H1 (cell line): ENCODE measurements around the gene INPP4B.

Experiments used
- EZH2 ChIP-seq: fragments of 200-600 bp; sonication (generic); IDR thresholded peaks from 2 replicates; pipeline ENCODE4 v1.7.1; 2012; ENCODE audit warnings: low read depth, mild to moderate bottlenecking, moderate library complexity, low read length, inconsistent platforms; ENCODE audit not compliant: severe bottlenecking
- POLR2A ChIP-seq, 2 experiments: IDR thresholded peaks; 1 replicate in 1 of 2; 2 replicates in 1 of 2; pipeline ENCODE4 v1.6.1; 2011; ENCODE audit warnings: low read depth in 2 of 2, low read length in 2 of 2, mild to moderate bottlenecking in 2 of 2; ENCODE audit errors: control extremely low read depth in 1 of 2
- TF ChIP-seq, protein P1 (sequence below), 3 experiments: IDR thresholded peaks; 1 replicate in 2 of 3; 2 replicates in 1 of 3; pipeline versions ENCODE4 v1.5.1 to v1.6.1; 2011; ENCODE audit warnings: low read length in 3 of 3, mild to moderate bottlenecking in 3 of 3, inconsistent platforms in 2 of 3, low read depth in 1 of 3, moderate library complexity in 1 of 3; ENCODE audit not compliant: insufficient read depth in 1 of 3; ENCODE audit errors: control extremely low read depth in 1 of 3

DNA sequence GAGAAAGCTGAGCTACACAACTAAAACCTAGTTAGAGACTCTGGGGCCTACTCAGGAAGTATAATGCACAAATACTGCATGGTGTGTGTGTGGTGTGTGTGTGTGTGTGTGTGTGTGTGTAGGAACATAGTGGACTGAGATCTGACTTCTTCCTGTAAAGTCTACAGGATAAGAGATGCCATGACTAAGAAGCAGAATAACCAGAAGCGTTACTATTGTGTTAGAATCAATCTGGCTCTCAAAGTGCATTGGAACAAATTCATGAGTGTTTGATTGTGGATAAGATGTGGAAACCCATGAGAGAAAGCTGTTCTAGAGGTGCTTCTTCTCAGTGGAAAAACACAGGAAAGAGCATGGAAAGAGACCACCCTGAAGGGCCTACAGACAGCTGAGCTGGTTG is 302.1 kb downstream of the INPP4B start:
- TF ChIP-seq, protein P1, sequence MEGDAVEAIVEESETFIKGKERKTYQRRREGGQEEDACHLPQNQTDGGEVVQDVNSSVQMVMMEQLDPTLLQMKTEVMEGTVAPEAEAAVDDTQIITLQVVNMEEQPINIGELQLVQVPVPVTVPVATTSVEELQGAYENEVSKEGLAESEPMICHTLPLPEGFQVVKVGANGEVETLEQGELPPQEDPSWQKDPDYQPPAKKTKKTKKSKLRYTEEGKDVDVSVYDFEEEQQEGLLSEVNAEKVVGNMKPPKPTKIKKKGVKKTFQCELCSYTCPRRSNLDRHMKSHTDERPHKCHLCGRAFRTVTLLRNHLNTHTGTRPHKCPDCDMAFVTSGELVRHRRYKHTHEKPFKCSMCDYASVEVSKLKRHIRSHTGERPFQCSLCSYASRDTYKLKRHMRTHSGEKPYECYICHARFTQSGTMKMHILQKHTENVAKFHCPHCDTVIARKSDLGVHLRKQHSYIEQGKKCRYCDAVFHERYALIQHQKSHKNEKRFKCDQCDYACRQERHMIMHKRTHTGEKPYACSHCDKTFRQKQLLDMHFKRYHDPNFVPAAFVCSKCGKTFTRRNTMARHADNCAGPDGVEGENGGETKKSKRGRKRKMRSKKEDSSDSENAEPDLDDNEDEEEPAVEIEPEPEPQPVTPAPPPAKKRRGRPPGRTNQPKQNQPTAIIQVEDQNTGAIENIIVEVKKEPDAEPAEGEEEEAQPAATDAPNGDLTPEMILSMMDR (IDR thresholded peaks at IDR 0.05; ENCODE audit: control extremely low read depth in 1 of 3, insufficient read depth in 1 of 3, low read depth in 1 of 3, low read length in 3 of 3), result no peak
- no peak for TF ChIP-seq EZH2
- TF ChIP-seq POLR2A (IDR thresholded peaks at IDR 0.05; ENCODE audit: control extremely low read depth in 1 of 2, low read depth in 2 of 2, low read length in 2 of 2), result no peak
